Ramos (cell line): ENCODE data around the gene PCSK7.
"Not testable (repeated sequence)": the region's sequence is repeated elsewhere in the genome, so short reads cannot be mapped to it uniquely, and the experiment has no call there.

ENCODE experiments used
- in situ Hi-C: fragments of 300-500 bp; cut with MboI; formaldehyde crosslinking; loops from one replicate; pipeline ENCODE4 v1.14.3; 2022; ENCODE audit warnings: low sequenced_read_pairs; ENCODE audit not compliant: unreplicated experiment

Gene PCSK7

GRCh38 chr11:117231842-117232091, at the start of gene PCSK7:
PCSK7 (minus strand) TSS chr11:117232073; CDS start chr11:117229844, 2,229 bp downstream.
- in situ Hi-C loops = no loop called here

- in situ Hi-C loops = no loop called here
These were observed 49.3 kb upstream of the PCSK7 start for GRCh38 chr11:117281159-117281558.

- in situ Hi-C loops = no loop called here
These were observed 48.0 kb upstream of the PCSK7 start for GRCh38 chr11:117279711-117280376.

- in situ Hi-C loops = no loop called here
These were observed 46.5 kb upstream of the PCSK7 start for GRCh38 chr11:117278347-117278746.

- in situ Hi-C loops = no loop called here
These were observed 41.8 kb upstream of the PCSK7 start for GRCh38 chr11:117273550-117274289.

GRCh38 chr11:117272175-117272574, 40.3 kb upstream of the PCSK7 start:
- in situ Hi-C loops = not testable (repeated sequence)

- in situ Hi-C loops = no loop called here
These were observed 39.3 kb upstream of the PCSK7 start for GRCh38 chr11:117271208-117271607.

GRCh38 chr11:117269856-117270255, 38.0 kb upstream of the PCSK7 start:
- in situ Hi-C loops = no loop called here

GRCh38 chr11:117265745-117266144, 33.9 kb upstream of the PCSK7 start:
- in situ Hi-C loops = no loop called here

- in situ Hi-C loops = not testable (repeated sequence)
These were observed 32.9 kb upstream of the PCSK7 start for GRCh38 chr11:117264624-117265323.

- in situ Hi-C loops = no loop called here
These were observed 27.5 kb upstream of the PCSK7 start for GRCh38 chr11:117259417-117259816.

GRCh38 chr11:117258576-117258975, 26.7 kb upstream of the PCSK7 start:
- in situ Hi-C loops = no loop called here

- in situ Hi-C loops = no loop called here
These were observed 24.7 kb upstream of the PCSK7 start for GRCh38 chr11:117256573-117256972.

GRCh38 chr11:117255966-117256365, 24.1 kb upstream of the PCSK7 start:
- in situ Hi-C loops = no loop called here

GRCh38 chr11:117251506-117251905, 19.6 kb upstream of the PCSK7 start:
- in situ Hi-C loops = no loop called here

- in situ Hi-C loops = no loop called here
These were observed 17.7 kb upstream of the PCSK7 start for GRCh38 chr11:117249571-117249970.

GRCh38 chr11:117248341-117248740, 16.5 kb upstream of the PCSK7 start:
- in situ Hi-C loops = no loop called here

GRCh38 chr11:117239295-117239694, 7.4 kb upstream of the PCSK7 start:
- in situ Hi-C loops = no loop called here

GRCh38 chr11:117238221-117238620, 6.3 kb upstream of the PCSK7 start:
- in situ Hi-C loops = no loop called here

- in situ Hi-C loops = no loop called here
These were observed 1.1 kb upstream of the PCSK7 start for GRCh38 chr11:117232911-117233409.
